Thymus (tissue), 14 donors: ENCODE data around the gene NEU2. TPM values are rescaled to one million over a fixed set of nuclear protein-coding genes. Genes with fewer than 3 reads are reported as not detected.
A peak's percentile ranks its signal among the peaks of the same experiment; 100 is the strongest.

Experiments used
- DNase-seq, 9 donors: peaks; one replicate each; pipeline ENCODE4 v3.0.0-alpha.2; 2013; ENCODE audit warnings: low spot score in 9 of 9, low read depth in 6 of 9, missing footprints in 1 of 9
- H3K27ac ChIP-seq, 2 donors: one replicate each; pipeline ENCODE4 v1.5.1; 2013; ENCODE audit warnings: control low read depth in 1 of 2, low read depth in 1 of 2, low read length in 1 of 2, mild to moderate bottlenecking in 1 of 2, moderate library complexity in 1 of 2
- H3K27me3 ChIP-seq, 2 donors: one replicate each; pipeline ENCODE4 v1.5.1; 2013; ENCODE audit warnings: low read length in 1 of 2; ENCODE audit not compliant: control insufficient read depth in 2 of 2, insufficient read depth in 1 of 2
- H3K36me3 ChIP-seq, 2 donors: one replicate each; pipeline ENCODE4 v1.5.1; 2013; ENCODE audit warnings: low read length in 1 of 2, mild to moderate bottlenecking in 1 of 2, moderate library complexity in 1 of 2; ENCODE audit not compliant: control insufficient read depth in 2 of 2, insufficient read depth in 2 of 2
- H3K4me1 ChIP-seq, 2 donors: one replicate each; pipeline ENCODE4 v1.5.1; 2013; ENCODE audit warnings: low read length in 2 of 2; ENCODE audit not compliant: control insufficient read depth in 2 of 2, insufficient read depth in 2 of 2
- H3K4me3 ChIP-seq, 2 donors: one replicate each; pipeline ENCODE4 v1.5.1; 2013; ENCODE audit warnings: low read length in 2 of 2, control low read depth in 1 of 2, mild to moderate bottlenecking in 1 of 2
- H3K9me3 ChIP-seq, 2 donors: one replicate each; pipeline ENCODE4 v1.5.1; 2013; ENCODE audit warnings: low read length in 1 of 2, mild to moderate bottlenecking in 1 of 2; ENCODE audit not compliant: control insufficient read depth in 2 of 2, insufficient read depth in 1 of 2
- WGBS: extraction: QIAGEN DNeasy Blood & Tissue Kit; methylation state at CpG from one replicate; pipeline ENCODE4 v1.1.7; 2013; 5-methylcytosine and 5-hydroxymethylcytosine counted together
- long read RNA-seq, 10 donors: transcript quantifications; one replicate each; lab custom pipeline, GENCODE V29; 2026
- polyA plus RNA-seq: library from polyadenylated mRNA; stranded (reverse); fragments of 200-250 nt; gene quantifications from one replicate; pipeline ENCODE4 v1.2.3, GENCODE V29; 2013
- total RNA-seq: library from RNA; stranded (reverse); fragments of 120-200 nt; gene quantifications from one replicate; pipeline ENCODE4 v1.2.4, GENCODE V29; 2013
- donor health status: healthy.

The NEU2 gene
- total RNA-seq (not detected), polyA plus RNA-seq (not detected)
- long read RNA-seq, donor 1, result 0 reads
- long read RNA-seq, donor 2, result 0 reads
- long read RNA-seq, donor 3, result 0 reads
- long read RNA-seq, donor 4, result 0 reads
- long read RNA-seq, donor 5, result 0 reads
- long read RNA-seq, donor 6, result 0 reads
- long read RNA-seq, donor 7, result 0 reads
- long read RNA-seq, donor 8, result 0 reads
- long read RNA-seq, donor 9, result 0 reads
- long read RNA-seq, donor 10, result 0 reads

- H3K9me3 ChIP-seq, result no peaks in the 10 kb centered on the region
- no peaks in the 10 kb centered on the region for H3K4me1 ChIP-seq
- no peaks in the 10 kb centered on the region for H3K36me3 ChIP-seq
- no peak for DNase-seq
- 98% methylated on average over 13 of the region's 13 CpGs for WGBS
- no peak within 1 kb of the TSS for H3K4me3 ChIP-seq
- no peaks in the 10 kb centered on the region for H3K27me3 ChIP-seq
- no peak within 1 kb of the TSS for H3K27ac ChIP-seq
Observed at GRCh38 chr2:233032551-233033320, at the start of gene NEU2. Gene NEU2 (plus strand): TSS chr2:233032672. CDS start chr2:233032672, 0 bp downstream.

- no peak overlapping the region for H3K4me3 ChIP-seq
- WGBS, result 68% methylated on average over 15 of the region's 15 CpGs
- no peaks in the 10 kb centered on the region for H3K36me3 ChIP-seq
- H3K27ac ChIP-seq, result no peak overlapping the region
- H3K27me3 ChIP-seq, result peaks cover 0 to 3% of the 10 kb centered on the region in 2 donors
- peak in 1 of 9 donors; percentile 9 for DNase-seq
- H3K9me3 ChIP-seq, result peaks cover 0 to 3% of the 10 kb centered on the region in 2 donors
- H3K4me1 ChIP-seq, result peaks cover 0 to 4% of the 10 kb centered on the region in 2 donors
Observed at GRCh38 chr2:232982926-232983668, 49.4 kb upstream of the NEU2 start.

GRCh38 chr2:232983669-232984140, 48.8 kb upstream of the NEU2 start:
- no peaks in the 10 kb centered on the region for H3K36me3 ChIP-seq
- peaks cover 0 to 3% of the 10 kb centered on the region in 2 donors for H3K9me3 ChIP-seq
- H3K4me1 ChIP-seq, result peaks cover 0 to 4% of the 10 kb centered on the region in 2 donors
- no peak for DNase-seq
- WGBS, result 94% methylated on average over 11 of the region's 11 CpGs
- no peak overlapping the region for H3K27ac ChIP-seq
- peaks cover 0 to 3% of the 10 kb centered on the region in 2 donors for H3K27me3 ChIP-seq
- no peak overlapping the region for H3K4me3 ChIP-seq

GRCh38 chr2:232984451-232985207, 47.8 kb upstream of the NEU2 start:
- WGBS, result 92% methylated on average over 15 of the region's 15 CpGs
- Histone ChIP-seq H3K36me3 (no peaks in the 10 kb centered on the region), H3K4me3 (no peak overlapping the region), H3K27me3 (peaks cover 0 to 3% of the 10 kb centered on the region in 2 donors), H3K9me3 (peaks cover 0 to 3% of the 10 kb centered on the region in 2 donors), H3K4me1 (peaks cover 0 to 4% of the 10 kb centered on the region in 2 donors), H3K27ac (no peak overlapping the region)
- DNase-seq, result no peak

- no peak for DNase-seq
- H3K4me3 ChIP-seq, result no peak overlapping the region
- H3K4me1 ChIP-seq, result peaks cover 0 to 4% of the 10 kb centered on the region in 2 donors
- peaks cover 0 to 3% of the 10 kb centered on the region in 2 donors for H3K27me3 ChIP-seq
- H3K36me3 ChIP-seq, result no peaks in the 10 kb centered on the region
- no peak overlapping the region for H3K27ac ChIP-seq
- peaks cover 0 to 3% of the 10 kb centered on the region in 2 donors for H3K9me3 ChIP-seq
- 94% methylated on average over 2 of the region's 2 CpGs for WGBS
Observed at GRCh38 chr2:232986155-232986554, 46.3 kb upstream of the NEU2 start.

- no peak overlapping the region for H3K27ac ChIP-seq
- DNase-seq, result no peak
- H3K9me3 ChIP-seq, result no peaks in the 10 kb centered on the region
- H3K27me3 ChIP-seq, result no peaks in the 10 kb centered on the region
- H3K4me1 ChIP-seq, result no peaks in the 10 kb centered on the region
- no peaks in the 10 kb centered on the region for H3K36me3 ChIP-seq
- 94% methylated on average over 4 of the region's 4 CpGs for WGBS
- H3K4me3 ChIP-seq, result no peak overlapping the region
Observed at GRCh38 chr2:232993231-232993821, 39.1 kb upstream of the NEU2 start.

- H3K27me3 ChIP-seq, result no peaks in the 10 kb centered on the region
- no peak overlapping the region for H3K4me3 ChIP-seq
- H3K4me1 ChIP-seq, result no peaks in the 10 kb centered on the region
- no peaks in the 10 kb centered on the region for H3K9me3 ChIP-seq
- WGBS, result 95% methylated on average over 5 of the region's 5 CpGs
- no peaks in the 10 kb centered on the region for H3K36me3 ChIP-seq
- DNase-seq, result no peak
- no peak overlapping the region for H3K27ac ChIP-seq
Observed at GRCh38 chr2:232994446-232994845, 38.0 kb upstream of the NEU2 start.
